ENCODE measurements around the gene CFAP221.

Gene CFAP221

DNA sequence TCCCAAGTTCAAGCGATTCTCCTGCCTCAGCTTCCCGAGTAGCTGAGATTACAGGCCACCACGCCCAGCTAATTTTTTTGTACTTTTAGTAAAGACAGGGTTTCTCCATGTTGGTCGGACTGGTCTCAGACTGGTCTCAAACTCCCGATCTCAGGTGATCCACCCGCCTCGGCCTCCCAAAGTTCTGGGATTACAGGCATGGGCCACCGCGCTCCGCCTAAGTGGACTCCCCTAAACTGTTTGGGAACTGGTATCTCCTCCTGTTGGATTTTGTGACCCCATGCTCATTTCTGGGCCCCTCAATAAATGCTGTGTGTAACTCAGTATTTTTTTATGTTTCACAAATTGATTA lies 25.2 kb upstream of the CFAP221 start:
- 92 to 96% methylated on average over 10 of the region's 10 CpGs for WGBS, 2 experiments
- Histone ChIP-seq H3K36me3 (ENCODE audit: control insufficient read depth, insufficient read depth, low read length) (no peaks in the 10 kb centered on the region), H3K27me3 (ENCODE audit: control insufficient read depth, insufficient read depth, low read length, poor library complexity, severe bottlenecking) (peaks cover 36% of the 10 kb centered on the region), H3K9me3 (ENCODE audit: control insufficient read depth, low read length) (no peaks in the 10 kb centered on the region), H3K4me3 (ENCODE audit: insufficient read depth, low read depth, low read length) (no peak overlapping the region), H3K27ac (ENCODE audit: insufficient read depth, low read depth, low read length, poor library complexity, severe bottlenecking) (no peak overlapping the region), H3K4me1 (ENCODE audit: control insufficient read depth, insufficient read depth, low read length) (peaks cover 6% of the 10 kb centered on the region)

- peaks cover 6% of the 10 kb centered on the region for H3K4me1 ChIP-seq (ENCODE audit: control insufficient read depth, insufficient read depth, low read length)
- H3K27ac ChIP-seq (ENCODE audit: insufficient read depth, low read depth, low read length, poor library complexity, severe bottlenecking) = no peak overlapping the region
- H3K4me3 ChIP-seq (ENCODE audit: insufficient read depth, low read depth, low read length) = no peak overlapping the region
- no peaks in the 10 kb centered on the region for H3K9me3 ChIP-seq (ENCODE audit: control insufficient read depth, low read length)
- H3K27me3 ChIP-seq (ENCODE audit: control insufficient read depth, insufficient read depth, low read length, poor library complexity, severe bottlenecking) = peaks cover 55% of the 10 kb centered on the region
- WGBS, 2 experiments = 89 to 91% methylated on average over 3 of the region's 3 CpGs
- no peaks in the 10 kb centered on the region for H3K36me3 ChIP-seq (ENCODE audit: control insufficient read depth, insufficient read depth, low read length)
Measured at GRCh38 chr2:119520696-119521432, 23.4 kb upstream of the CFAP221 start.

DNA sequence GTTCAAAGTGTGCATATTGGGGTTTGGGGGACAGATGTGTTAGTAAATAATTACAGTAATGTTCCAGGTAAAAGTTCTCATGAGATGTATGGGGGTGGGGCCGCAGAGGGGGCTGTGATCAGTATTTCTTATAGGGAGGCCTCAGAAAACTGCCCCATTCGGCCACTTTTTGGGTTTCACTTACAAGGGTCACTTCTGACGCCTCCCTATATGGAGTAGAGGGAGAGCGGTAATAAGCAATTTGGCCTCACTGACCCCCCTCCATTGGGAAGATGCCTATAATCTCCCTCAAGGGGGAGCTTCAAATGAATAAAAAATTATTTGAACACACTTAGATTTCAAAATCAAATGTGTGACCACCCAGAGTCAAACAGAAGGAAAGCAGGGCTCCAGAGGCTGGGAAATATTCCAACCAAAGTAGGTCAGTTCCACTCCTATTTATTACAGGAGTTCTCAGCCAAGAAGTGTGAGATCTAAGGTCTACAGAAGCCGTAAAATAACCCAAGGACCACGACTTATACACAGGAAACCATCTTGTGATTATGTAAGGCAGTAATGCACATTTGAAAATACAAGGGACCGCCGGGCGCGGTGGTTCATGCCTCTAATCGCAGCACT lies 22.7 kb upstream of the CFAP221 start:
- 90 to 91% methylated on average over 10 to 11 of the region's 11 CpGs for WGBS, 2 experiments
- peaks cover 60% of the 10 kb centered on the region for H3K27me3 ChIP-seq (ENCODE audit: control insufficient read depth, insufficient read depth, low read length, poor library complexity, severe bottlenecking)

DNA sequence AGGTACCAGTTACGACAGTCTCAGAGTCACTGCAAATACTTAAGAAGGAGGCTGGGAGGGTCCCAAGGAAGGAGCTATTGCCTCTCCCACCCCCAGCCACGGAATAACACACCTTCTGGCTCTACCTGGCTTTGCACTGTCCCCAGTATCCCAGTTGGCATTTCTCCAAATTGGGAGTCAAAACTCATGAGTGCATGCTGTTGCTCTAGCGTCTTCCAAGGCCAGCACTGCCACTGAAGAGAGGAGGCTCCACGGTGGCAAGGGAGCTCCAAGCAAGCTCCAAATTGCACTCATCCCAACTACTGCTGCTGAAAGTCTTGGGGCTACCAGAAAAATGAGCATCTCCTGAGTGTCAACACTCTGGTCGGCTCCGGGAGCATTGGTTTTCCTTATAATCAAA lies 21.6 kb upstream of the CFAP221 start:
- Histone ChIP-seq H3K36me3 (ENCODE audit: control insufficient read depth, insufficient read depth, low read length) (no peaks in the 10 kb centered on the region), H3K9me3 (ENCODE audit: control insufficient read depth, low read length) (no peaks in the 10 kb centered on the region), H3K27ac (ENCODE audit: insufficient read depth, low read depth, low read length, poor library complexity, severe bottlenecking) (no peak overlapping the region), H3K4me1 (ENCODE audit: control insufficient read depth, insufficient read depth, low read length) (peaks cover 6% of the 10 kb centered on the region), H3K27me3 (ENCODE audit: control insufficient read depth, insufficient read depth, low read length, poor library complexity, severe bottlenecking) (peaks cover 62% of the 10 kb centered on the region), H3K4me3 (ENCODE audit: insufficient read depth, low read depth, low read length) (no peak overlapping the region)
- WGBS, 2 experiments = 72 to 76% methylated on average over 6 of the region's 6 CpGs

More for the DNA sequence above, 22.7 kb upstream of the CFAP221 start:
- H3K9me3 ChIP-seq (ENCODE audit: control insufficient read depth, low read length) = no peaks in the 10 kb centered on the region
- H3K27ac ChIP-seq (ENCODE audit: insufficient read depth, low read depth, low read length, poor library complexity, severe bottlenecking) = no peak overlapping the region
- no peaks in the 10 kb centered on the region for H3K36me3 ChIP-seq (ENCODE audit: control insufficient read depth, insufficient read depth, low read length)
- peaks cover 6% of the 10 kb centered on the region for H3K4me1 ChIP-seq (ENCODE audit: control insufficient read depth, insufficient read depth, low read length)
- H3K4me3 ChIP-seq (ENCODE audit: insufficient read depth, low read depth, low read length) = no peak overlapping the region

DNA sequence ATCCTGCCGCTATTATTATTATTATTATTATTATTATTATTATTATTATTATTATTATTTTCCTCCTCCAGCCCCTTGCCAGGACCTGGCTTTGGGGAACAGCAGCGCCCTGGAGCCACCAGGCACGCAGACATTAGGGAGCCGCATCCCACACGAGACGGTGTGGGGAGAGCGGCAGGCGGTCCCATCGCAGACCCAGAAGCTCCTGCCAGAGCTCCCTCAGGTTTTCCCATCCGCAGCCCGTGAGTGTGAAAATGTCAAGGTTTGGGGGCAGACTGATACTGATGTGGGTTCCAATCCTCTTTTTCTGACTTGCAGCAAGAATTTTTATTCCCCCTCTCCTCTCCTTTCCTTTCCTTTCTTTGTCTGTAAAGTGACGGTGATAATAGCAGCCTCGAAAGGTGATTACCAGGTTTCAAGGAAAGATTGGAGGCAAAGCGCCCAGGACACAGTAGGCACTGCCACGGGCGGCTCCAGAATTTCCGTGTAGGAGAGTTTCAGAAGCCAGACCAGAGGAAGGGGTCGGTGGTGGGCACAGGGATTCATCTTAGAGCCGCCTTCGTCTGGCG lies 20.8 kb upstream of the CFAP221 start:
- WGBS, 2 experiments = 11 to 13% methylated on average over 20 of the region's 21 CpGs
- Histone ChIP-seq H3K36me3 (ENCODE audit: control insufficient read depth, insufficient read depth, low read length) (no peaks in the 10 kb centered on the region), H3K9me3 (ENCODE audit: control insufficient read depth, low read length) (no peaks in the 10 kb centered on the region), H3K4me1 (ENCODE audit: control insufficient read depth, insufficient read depth, low read length) (peaks cover 6% of the 10 kb centered on the region), H3K4me3 (ENCODE audit: insufficient read depth, low read depth, low read length) (peak overlapping the region; percentile 28), H3K27ac (ENCODE audit: insufficient read depth, low read depth, low read length, poor library complexity, severe bottlenecking) (no peak overlapping the region), H3K27me3 (ENCODE audit: control insufficient read depth, insufficient read depth, low read length, poor library complexity, severe bottlenecking) (peaks cover 62% of the 10 kb centered on the region)

DNA sequence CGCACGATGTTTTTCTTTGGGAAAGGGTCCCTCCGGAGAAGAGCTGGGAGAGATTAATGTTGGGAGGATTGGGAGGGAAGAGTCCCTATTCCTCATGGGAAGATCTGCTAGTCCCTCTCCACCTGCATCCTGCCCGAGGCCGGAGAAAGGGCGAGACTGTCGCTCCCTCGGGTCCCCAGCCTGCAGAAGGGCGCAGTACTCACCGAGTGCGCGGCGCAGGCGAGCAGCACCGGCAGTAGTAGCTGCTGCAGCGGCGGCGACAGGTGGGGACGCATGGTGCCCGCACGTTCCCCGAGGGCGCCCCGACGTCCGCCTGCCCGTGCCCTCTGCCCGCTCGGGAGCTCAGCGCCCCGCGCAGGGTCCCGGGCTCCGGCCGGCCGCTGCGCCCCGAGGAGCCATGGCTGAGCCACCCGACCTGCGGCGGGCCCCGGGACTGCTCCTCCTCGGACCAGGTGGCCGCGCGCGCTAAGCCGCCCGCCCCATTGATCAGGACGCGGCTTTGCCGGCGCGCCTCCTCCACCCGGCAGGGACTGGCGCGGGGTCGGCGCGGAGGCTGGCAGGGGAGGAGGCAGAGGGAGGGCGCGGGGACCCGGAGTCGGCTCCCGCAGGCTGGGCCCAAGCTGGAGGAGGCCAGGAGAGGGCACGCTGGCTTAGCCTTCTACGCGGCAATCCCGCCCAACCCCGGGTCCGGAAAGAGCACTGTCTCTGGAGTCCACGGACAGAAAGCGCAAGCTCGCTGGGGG lies 20.1 kb upstream of the CFAP221 start, which contains the start of gene SCTR:
Gene SCTR (minus strand): TSS at position 532 of the 743 bp plus-strand sequence. CDS start 257 bp downstream, at position 275.
- Histone ChIP-seq H3K4me1 (ENCODE audit: control insufficient read depth, insufficient read depth, low read length) (peaks cover 6% of the 10 kb centered on the region), H3K4me3 (ENCODE audit: insufficient read depth, low read depth, low read length) (peak within 1 kb of the TSS; percentile 28), H3K9me3 (ENCODE audit: control insufficient read depth, low read length) (no peaks in the 10 kb centered on the region), H3K27me3 (ENCODE audit: control insufficient read depth, insufficient read depth, low read length, poor library complexity, severe bottlenecking) (peaks cover 62% of the 10 kb centered on the region), H3K27ac (ENCODE audit: insufficient read depth, low read depth, low read length, poor library complexity, severe bottlenecking) (no peak within 1 kb of the TSS), H3K36me3 (ENCODE audit: control insufficient read depth, insufficient read depth, low read length) (no peaks in the 10 kb centered on the region)
- 6 to 7% methylated on average over 74 of the region's 74 CpGs for WGBS, 2 experiments

GRCh38 chr2:119525614-119526013 lies 18.6 kb upstream of the CFAP221 start:
- H3K36me3 ChIP-seq (ENCODE audit: control insufficient read depth, insufficient read depth, low read length) = no peaks in the 10 kb centered on the region
- no peak overlapping the region for H3K4me3 ChIP-seq (ENCODE audit: insufficient read depth, low read depth, low read length)
- H3K4me1 ChIP-seq (ENCODE audit: control insufficient read depth, insufficient read depth, low read length) = peaks cover 6% of the 10 kb centered on the region
- H3K27me3 ChIP-seq (ENCODE audit: control insufficient read depth, insufficient read depth, low read length, poor library complexity, severe bottlenecking) = peaks cover 60% of the 10 kb centered on the region
- H3K27ac ChIP-seq (ENCODE audit: insufficient read depth, low read depth, low read length, poor library complexity, severe bottlenecking) = no peak overlapping the region
- 84 to 89% methylated on average over 4 of the region's 4 CpGs for WGBS, 2 experiments
- H3K9me3 ChIP-seq (ENCODE audit: control insufficient read depth, low read length) = no peaks in the 10 kb centered on the region

DNA sequence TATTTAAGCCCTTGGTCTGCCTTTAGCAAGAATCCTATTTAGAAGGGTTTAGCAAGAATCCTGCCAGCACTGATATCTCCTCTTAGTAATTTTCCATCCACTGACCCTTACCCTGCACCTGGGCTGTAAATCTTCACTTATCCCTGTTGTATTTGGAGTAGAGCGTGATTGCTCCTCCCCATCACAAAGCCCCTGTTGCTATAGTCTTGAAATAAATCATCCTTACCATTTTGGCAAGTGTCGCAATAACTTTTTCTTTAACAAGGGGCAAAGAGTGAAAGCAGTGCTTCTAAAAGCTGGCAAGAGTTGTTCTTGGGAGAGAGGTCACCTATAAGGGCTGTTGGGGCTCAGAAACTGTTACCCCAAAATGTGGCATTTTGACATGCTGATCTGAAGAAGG lies 16.2 kb upstream of the CFAP221 start:
- no peaks in the 10 kb centered on the region for H3K9me3 ChIP-seq (ENCODE audit: control insufficient read depth, low read length)
- no peak overlapping the region for H3K27ac ChIP-seq (ENCODE audit: insufficient read depth, low read depth, low read length, poor library complexity, severe bottlenecking)
- no peak overlapping the region for H3K4me3 ChIP-seq (ENCODE audit: insufficient read depth, low read depth, low read length)
- WGBS, 2 experiments = 89 to 95% methylated on average over 2 of the region's 2 CpGs
- peaks cover 6% of the 10 kb centered on the region for H3K4me1 ChIP-seq (ENCODE audit: control insufficient read depth, insufficient read depth, low read length)
- H3K27me3 ChIP-seq (ENCODE audit: control insufficient read depth, insufficient read depth, low read length, poor library complexity, severe bottlenecking) = peaks cover 36% of the 10 kb centered on the region
- no peaks in the 10 kb centered on the region for H3K36me3 ChIP-seq (ENCODE audit: control insufficient read depth, insufficient read depth, low read length)

DNA sequence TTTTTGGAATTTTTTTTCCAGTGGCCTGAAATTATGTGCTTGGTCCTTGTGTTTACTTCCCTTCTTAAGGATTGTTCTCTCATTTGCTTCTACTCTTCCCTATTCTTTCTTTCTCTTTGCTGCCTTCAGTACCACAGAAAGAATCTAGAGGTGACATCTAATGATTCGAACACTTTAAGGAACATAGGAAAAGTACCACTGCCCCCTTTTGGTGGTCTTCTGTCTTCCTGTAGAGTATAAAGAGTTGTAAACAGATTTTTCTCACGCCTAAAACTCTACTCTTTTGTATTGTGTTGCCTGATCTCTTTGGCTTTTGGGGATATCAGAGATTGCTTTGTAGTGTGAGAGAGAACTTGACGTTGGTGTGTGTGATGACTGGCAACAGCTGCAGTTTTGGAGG lies 13.0 kb upstream of the CFAP221 start:
- H3K27ac ChIP-seq (ENCODE audit: insufficient read depth, low read depth, low read length, poor library complexity, severe bottlenecking) = no peak overlapping the region
- H3K4me1 ChIP-seq (ENCODE audit: control insufficient read depth, insufficient read depth, low read length) = no peaks in the 10 kb centered on the region
- H3K9me3 ChIP-seq (ENCODE audit: control insufficient read depth, low read length) = no peaks in the 10 kb centered on the region
- 41 to 62% methylated on average over 3 of the region's 3 CpGs for WGBS, 2 experiments
- no peaks in the 10 kb centered on the region for H3K36me3 ChIP-seq (ENCODE audit: control insufficient read depth, insufficient read depth, low read length)
- H3K4me3 ChIP-seq (ENCODE audit: insufficient read depth, low read depth, low read length) = no peak overlapping the region
- peaks cover 4% of the 10 kb centered on the region for H3K27me3 ChIP-seq (ENCODE audit: control insufficient read depth, insufficient read depth, low read length, poor library complexity, severe bottlenecking)

DNA sequence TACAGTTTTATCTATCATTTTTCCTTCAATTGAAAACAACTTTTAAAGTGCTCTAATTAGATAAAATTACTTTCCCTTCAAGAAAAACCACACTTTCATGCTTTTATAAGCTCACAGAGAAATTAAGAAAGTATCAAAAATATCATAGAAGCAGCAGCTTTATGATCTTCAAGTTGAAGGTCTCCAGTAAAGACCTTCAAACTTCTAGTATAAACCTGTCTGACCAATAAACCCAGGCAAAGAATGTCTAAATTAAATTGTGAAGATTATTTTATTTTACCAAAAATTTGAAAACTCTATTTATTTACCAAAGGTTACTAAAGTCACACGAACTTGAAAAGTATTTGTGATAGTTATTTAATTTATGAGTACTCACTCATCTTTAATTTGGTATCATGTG lies 10.7 kb upstream of the CFAP221 start:
- Histone ChIP-seq H3K9me3 (ENCODE audit: control insufficient read depth, low read length) (no peaks in the 10 kb centered on the region), H3K4me3 (ENCODE audit: insufficient read depth, low read depth, low read length) (no peak overlapping the region), H3K27me3 (ENCODE audit: control insufficient read depth, insufficient read depth, low read length, poor library complexity, severe bottlenecking) (no peaks in the 10 kb centered on the region), H3K36me3 (ENCODE audit: control insufficient read depth, insufficient read depth, low read length) (no peaks in the 10 kb centered on the region), H3K27ac (ENCODE audit: insufficient read depth, low read depth, low read length, poor library complexity, severe bottlenecking) (no peak overlapping the region), H3K4me1 (ENCODE audit: control insufficient read depth, insufficient read depth, low read length) (no peaks in the 10 kb centered on the region)
- WGBS, 2 experiments = no CpG with 5 or more reads among the region's 1 CpG

All from ectodermal cell (in vitro differentiated cells).